GM18867 (cell line): ENCODE data around the gene EFNA5.

Experiments used
- ATAC-seq: cut with Tn5 transposase; IDR thresholded peaks from one replicate; pipeline ENCODE4 v1.9.1; 2021; ENCODE audit warnings: mild to moderate bottlenecking, moderate library complexity; ENCODE audit not compliant: unreplicated experiment

EFNA5 gene

DNA sequence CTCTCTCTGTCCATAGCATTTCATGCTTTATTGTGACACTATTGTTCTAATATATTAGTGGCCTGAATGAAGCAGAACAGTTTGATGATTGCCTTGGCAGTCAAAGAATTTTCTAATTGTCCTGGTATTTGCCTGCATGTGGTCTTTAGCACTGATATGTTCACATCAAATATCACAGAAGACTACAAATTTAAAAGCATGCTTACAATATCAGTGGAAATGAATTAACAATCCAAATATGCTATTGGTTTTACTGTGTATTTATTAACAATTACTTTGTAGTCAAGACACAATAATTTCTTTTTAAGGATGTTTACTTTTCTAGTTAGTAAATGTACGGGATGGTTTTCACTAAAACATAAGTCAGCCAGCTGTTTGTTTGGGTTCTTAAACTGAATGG lies 18.3 kb downstream of the EFNA5 start:
- no peak for ATAC-seq

DNA sequence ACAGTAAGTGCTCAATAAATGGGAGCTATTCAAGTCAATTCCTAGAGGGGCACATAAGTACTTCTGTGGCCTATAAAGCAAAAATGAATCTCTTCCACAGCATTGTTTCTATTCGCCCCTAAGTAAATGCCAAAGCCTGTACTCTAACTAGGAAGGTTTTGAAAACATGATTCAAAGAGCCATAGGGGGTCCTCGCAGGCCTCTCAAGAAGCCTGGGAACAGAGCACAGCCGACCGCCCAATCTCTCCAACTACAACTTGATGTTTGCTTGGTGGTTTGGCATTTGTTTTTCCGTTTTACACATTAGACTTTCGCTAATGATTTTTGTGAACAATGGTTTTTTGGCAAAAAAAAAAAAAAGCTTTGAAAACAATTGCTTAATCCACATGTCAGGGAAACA lies 19.4 kb downstream of the EFNA5 start:
- no peak for ATAC-seq

DNA sequence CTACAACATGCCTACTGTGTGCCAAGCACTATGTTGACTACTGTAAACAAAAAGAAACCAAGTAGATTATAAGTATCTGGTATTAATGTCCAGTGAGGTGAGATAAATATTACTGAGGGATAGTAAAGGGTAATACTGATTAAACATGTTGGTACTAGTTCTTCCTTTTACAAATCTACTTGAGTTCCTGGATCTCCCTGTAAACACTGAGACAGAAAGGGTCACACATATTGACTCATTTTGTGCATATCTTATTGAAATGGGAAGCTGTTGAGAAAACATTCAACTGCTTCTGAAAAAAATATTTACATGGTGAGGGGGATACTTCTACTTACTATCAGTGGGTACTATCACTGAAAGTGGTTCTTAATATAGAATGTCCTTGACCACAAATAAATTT lies 24.3 kb downstream of the EFNA5 start:
- no peak for ATAC-seq

DNA sequence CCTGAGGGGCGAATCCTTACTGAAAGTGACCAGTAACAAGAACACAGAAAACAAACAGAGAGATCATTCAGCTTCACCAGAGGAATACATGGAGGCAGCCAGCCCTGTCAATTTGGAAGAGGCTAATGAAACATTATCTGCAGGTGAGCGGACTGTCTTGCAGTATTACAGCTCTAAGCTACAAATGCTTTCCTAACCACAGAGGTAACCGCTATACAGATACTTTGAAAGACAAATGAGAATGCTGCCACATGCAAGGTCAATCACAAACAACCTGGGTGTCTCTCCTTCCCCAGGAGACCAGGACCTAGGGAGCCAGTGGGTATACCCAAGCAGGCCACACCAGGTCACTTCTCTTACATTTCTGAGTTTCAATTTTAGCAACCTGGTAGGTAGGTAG lies 30.2 kb downstream of the EFNA5 start:
- ATAC-seq, result no peak

DNA sequence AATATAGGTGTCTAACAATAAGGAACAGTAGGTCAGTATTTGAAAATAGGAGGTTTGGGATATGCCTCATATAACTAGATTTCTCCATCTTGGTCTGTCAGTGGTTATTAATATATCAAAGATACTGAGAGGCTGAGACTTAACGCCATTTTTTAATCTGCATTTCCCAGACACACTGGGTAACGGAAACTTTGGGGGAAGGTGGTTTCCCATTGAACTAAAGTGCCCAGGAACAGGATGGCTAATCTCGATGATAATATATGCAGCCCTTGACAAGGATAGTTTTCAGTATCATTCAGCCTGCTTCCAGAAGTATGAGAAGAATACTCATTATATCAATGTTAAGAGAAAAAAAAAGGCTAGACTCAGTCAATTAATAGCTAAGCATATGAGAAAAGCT lies 30.7 kb downstream of the EFNA5 start:
- no peak for ATAC-seq

DNA sequence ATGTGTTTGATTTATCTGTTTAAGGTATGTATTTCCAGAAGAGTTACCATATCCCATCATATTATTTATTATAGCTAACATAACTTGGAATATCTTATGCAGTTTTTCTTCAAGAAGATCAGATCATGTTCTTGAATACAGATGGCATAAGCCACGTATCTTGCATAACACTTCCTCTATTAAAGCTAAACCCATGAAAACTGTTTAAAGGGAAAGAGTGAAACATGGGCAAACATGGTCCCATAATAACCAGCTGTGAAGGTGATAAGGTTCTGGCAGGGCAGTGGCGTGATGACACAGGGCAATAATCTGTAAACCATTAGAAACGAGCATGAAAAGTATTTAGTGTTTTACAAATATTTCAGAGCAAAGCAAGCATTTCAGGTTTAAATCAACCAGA lies 34.2 kb downstream of the EFNA5 start:
- ATAC-seq, result no peak

DNA sequence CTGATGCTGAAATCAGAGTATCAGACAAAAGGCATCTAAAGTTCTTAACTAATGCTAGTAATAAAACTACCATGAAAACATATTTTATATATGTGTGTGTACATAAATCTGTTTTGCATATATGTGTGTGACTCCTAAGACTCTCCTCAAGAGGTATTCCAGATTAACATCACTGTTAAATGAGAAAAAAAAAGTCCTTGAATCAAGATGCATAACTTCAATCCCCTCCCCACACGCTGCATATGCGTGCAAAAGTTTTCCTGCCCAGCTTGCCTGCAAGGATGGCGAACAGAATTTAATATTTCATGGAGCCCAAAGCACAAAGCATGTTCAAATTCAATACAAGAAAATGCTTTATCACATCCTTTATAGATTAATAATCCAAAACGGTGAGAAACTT lies 34.7 kb downstream of the EFNA5 start:
- no peak for ATAC-seq

DNA sequence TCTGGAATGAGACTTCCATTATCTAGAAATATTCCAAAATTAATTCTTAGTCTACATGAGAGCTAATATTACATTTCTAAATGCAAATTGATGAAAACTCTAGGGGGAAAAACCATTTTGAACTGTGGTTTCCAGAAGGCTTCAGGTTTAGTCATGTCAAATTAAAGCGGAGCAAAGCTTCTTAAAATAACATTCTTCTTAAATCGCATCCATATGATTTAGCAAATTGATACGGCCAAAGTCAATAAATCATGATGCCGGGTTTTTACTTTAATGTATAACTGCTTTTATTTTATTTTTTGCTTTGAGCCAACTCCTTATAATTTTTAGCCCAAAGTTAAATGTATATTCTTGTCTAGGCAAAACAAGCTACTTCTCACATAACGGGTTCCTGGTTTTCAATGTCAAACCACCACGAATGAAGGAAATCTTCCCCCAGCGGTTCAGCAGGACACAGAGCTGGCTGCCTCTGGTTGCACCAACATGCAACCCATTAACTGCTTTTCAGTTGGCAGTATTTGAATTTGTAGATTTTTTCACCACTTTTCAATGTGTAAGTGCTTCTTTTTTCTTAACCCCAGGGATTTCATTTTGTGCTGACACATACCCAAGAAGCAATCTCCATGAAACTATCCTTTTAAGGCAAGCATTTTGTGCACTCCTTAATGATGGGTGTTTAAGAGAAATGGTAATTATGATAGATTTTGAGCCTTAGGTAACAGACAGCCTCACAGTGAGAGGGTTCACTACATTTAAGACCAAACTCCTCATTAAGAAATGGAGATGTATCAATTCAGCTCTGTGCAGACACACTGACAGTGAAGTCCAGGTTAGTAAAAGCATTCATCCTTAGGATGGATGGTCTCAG lies 35.5 kb downstream of the EFNA5 start:
- ATAC-seq, result no peak

DNA sequence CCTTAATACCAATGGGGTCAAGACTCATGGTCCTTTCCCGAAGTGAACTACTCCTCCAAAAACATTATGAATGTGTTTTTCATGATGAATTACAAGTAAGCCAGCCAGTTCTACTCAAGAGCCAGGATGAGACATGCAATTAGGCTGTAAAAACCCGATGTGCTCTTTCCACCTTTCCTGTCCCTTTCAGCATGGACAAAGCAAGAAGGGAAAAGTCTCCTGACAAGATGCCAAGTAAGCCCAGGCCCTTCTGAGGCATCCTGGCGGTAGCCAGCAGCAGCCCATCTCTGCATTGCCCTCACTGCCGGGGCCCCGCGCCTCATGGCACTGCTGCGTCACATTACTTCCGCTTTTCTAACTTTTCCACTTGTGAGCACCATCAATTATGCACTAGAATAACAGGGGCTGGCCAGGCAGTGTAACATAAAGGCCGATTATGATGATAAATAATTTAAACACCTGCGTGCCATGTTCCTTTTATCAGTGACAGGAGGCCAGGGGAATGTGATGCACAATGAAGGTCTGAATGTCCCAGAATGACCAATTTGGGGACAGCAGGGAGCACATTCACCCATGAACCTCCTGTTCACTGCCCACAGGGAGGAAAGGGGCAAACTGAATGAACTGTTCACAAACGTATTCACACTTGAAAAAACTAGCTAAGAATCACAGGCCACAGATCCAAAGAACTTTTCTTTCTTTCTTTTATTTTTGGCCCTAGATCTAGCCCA lies 37.4 kb downstream of the EFNA5 start:
- no peak for ATAC-seq

DNA sequence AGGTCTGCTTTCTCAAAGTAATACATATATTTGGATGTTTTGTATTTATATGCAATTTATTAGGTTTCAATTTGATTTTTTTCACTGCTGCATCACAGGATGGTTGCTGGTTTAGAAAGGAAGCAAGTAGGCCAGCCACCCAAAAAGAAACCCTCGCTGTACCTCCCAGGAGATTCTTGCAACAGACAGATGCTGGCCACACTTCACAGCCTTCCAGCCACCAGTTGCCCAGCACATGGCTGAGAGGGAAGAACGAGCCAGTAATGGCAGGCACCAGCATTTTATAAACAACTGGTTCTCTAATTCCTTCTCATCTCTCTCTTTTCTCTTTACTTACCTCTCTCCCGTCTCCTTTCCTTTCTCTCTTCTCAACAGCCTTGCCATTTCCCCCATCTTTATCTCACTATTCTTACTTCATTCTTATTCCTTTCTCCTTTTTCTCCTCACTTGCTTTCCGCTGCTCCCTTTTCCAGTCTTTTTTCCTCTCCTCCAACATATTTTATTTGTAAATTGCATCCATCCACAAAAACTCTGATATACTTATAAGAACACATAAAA lies 38.9 kb downstream of the EFNA5 start:
- ATAC-seq, result no peak

DNA sequence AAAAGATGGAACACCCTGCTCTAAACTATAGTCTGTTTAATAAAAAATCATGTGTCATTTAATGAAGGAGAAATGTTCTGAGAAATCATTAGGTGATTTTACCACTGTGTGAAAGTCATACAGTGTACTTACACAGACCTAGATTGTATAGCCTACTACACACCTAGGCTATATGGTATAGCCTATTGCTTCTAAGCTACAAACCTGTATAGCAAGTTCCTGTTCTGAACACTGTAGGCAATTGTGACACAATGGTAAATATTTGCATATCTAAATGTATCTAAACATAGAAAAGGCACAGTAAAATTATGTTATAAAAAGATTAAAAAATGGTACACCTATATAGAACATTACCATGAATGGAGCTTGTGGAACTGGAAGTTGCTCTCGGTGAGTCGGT lies 40.6 kb downstream of the EFNA5 start:
- no peak for ATAC-seq

DNA sequence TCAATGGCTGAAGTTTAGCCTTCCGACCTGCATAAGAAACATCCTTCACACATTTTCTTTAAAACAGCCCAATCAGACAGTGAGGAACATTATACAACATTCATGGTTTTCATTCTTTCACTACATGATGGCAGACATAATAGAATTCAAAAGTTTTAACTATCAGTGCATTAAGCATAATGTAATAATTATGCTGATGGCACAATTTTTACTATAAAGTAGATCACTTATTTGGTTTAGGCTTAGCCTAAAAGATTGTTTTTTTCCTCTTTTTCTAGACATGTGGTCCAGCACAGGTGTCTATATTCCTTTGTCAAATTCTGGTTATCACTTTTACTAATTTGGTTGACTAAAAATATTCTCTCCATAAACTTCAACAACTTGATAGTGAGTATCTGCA lies 46.5 kb downstream of the EFNA5 start:
- no peak for ATAC-seq

DNA sequence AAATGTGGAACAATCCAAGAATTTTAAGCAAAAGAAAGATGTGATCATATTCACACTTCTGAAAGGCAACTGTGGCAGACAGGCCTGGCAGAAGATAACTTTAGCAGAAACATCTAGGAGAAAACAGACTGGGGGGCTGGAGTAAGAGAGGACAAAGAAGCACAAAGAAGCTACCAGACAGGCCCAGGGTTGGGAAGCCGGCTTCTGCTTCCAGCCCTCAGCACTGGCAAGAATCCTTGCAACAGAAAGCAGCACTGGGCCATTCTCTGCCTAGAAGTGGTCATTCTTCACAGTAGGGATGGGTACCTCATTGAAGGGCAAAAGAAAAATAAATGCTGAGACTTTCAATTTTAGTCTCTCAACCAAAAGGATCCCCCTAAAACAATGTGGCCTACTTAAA lies 49.6 kb downstream of the EFNA5 start:
- no peak for ATAC-seq

DNA sequence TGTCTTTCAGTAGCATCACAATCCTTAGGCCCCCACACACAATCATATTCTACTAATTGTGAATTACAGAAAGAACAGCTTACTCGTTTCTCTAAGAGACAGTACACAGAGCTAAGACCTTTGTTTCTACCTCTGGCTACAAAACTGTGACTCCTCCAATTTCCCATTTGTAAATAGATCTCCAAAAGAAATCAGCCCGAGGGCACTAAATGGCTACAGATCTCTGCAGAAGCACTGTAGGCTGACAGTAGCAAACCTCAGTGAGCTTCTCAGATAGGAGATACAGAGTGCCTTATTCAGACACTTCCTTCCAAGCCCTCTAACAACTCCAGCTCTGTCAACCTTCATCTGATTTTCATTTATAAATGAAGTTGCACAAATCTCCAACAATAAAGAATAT lies 51.0 kb downstream of the EFNA5 start:
- no peak for ATAC-seq

DNA sequence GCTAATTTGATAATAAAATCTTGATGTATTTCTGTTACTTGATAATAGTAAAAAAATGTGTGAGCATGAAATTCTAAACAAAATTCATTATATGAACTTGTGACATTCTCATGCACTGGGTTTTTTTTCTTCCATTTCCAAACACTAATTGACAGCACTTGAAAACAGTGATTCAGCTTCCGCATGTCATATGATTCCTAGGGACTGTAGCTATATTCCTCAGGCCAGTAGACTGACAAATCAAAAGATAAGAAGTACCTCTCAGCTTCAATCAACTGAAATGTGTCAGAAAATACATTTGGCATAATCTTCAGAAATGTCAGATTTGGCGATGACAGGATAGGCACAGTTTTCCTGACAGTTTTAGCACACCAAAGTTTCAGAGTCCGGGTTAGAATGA lies 52.5 kb downstream of the EFNA5 start:
- ATAC-seq, result no peak

DNA sequence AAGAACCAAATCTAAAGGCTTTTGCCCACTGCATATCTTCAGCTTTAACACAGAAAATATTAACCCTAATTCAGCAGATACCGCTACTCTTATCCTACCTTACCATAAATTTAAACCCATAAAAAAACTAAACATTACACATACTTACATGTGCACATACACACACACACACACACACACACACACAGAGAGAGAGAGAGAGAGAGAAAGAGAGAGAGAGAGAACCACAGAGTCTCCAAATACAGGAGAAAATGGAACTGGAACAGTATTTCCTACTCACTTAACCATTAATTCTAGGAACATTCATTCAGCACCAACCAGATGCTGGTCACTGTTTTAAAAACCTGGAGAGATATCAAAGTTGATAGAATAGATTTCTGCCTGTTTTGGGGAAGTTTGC lies 53.7 kb downstream of the EFNA5 start:
- ATAC-seq, result no peak

DNA sequence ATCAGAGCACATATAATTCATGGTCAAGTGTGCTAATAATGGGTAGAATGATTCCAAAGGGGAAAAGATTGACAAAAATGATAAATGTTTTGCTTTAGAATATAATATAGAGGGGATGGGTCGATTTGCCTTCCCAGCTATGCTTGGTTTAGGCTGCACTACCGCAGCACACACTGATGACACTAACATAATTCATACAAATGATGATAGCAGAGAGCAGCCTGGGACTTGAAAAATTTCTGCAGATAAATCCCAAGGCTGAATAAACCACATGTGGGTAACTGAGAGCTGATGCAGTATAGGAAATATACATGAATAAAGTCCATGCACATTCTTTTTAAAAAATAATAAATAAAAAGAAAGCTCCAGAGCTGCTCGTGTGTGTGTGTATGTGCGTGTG lies 54.5 kb downstream of the EFNA5 start:
- no peak for ATAC-seq

DNA sequence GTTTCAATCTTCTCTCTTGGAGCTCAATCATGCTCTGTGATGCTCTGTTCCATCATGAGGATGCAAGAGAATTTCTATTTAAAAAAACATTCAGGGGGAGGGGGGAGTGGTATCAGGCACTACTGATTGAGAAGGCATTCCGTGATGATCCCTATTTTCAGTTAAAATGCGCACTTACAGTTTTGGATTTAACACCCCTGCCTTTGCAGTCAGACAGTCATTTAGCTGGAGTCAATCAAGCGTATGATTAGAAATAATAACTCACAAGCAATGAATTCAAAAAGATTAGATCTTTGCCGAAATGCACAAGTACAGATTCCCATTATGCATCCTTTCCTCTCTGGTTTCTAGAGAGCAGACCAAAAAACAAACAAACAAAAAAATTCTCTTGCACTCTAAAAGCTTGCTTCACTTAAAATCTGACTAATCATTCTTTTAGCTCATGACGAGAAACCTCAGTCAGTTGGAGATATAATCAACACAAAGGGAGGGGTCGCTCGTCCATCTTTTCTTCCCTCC lies 55.4 kb downstream of the EFNA5 start:
- no peak for ATAC-seq

DNA sequence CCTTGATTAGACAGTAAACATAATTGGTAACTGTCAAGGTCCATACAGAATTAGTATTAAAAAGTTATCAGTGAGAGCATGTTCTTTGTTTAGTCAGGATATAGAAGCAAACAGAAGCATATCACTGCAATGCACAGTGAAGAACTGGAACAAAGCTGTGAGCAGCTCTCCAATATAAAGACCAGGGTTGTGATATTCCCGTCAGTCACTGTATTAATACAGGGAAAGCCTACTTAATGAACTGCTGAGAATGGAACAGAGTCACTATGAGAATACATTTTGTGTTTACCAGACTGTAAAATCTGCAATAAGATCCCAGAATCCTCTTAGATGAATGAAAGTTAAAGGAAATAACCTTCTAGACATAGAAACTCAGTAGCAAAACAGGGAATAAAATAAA lies 58.2 kb downstream of the EFNA5 start:
- ATAC-seq, result no peak

DNA sequence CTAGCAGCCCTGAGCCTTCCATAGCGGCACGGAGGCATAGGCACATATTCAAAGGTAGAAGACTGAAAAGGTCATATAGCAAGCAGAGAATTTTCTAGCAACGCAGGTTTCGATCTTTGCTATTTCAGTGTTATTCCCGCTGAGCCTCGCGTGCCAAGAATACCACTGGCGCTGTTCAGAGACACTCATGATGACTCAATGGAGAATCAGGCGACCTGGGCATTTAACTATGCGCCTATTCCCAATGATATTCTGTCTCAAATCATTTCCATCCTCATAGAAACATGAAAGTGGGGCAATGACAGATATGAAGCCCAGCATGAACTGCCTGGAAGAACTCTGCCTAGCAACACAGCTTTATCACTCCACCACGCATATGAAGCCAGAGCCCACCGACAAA lies 59.9 kb downstream of the EFNA5 start:
- ATAC-seq, result no peak

DNA sequence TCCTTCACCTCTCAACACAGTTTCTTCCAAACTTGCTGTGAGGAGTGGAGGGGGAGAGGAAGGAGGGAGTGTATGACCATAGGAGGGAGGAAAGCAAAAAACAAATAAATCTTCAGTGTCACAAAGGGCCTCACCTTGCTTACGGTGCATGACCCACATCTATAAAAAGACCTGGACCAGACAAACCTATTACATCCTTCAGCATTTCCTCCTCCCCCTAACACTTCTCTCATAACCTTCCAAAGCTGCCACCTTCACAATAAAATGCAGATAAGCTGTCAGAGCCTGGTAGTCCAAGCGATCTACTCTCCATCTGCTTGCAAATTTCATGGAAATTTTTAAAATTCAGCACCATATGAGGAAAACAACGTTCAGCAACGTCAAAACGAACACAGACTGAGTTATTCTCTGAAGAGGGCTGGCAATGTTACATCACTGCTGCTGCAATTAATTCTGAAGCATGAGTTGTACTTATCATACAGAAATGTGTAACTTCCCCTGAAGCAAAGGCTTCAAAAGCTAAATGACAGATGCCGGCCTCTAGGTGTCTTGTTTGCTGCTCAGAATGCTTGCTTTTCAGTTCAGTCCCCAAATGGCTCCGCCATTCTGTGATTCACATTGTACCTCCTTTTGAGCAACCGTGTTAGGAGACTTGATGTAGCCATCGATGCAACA lies 62.9 kb downstream of the EFNA5 start:
- no peak for ATAC-seq
